ENCODE measurements around the gene CCDC192. TPM values are rescaled to one million over a fixed set of nuclear protein-coding genes. Genes with fewer than 3 reads are reported as not detected.

Gene CCDC192
- total RNA-seq, 4 donors from 2014 or later: 0.33 to 1.7 (median 1.1) TPM

GRCh38 chr5:127806776-127807175, 103.6 kb downstream of the CCDC192 start:
- H3K27ac ChIP-seq (replicated peaks in 1 of 4): no peak overlapping the region
- peaks cover 0 to 26% (median 16%) of the 10 kb centered on the region in 4 donors for H3K4me1 ChIP-seq
- no peak for DNase-seq (ENCODE audit: extremely low spot score)
- no peak overlapping the region for H3K4me3 ChIP-seq
- H3K36me3 ChIP-seq: no peaks in the 10 kb centered on the region
- 96% methylated on average over 3 of the region's 3 CpGs for WGBS
- H3K27me3 ChIP-seq: no peaks in the 10 kb centered on the region
- no peak for TF ChIP-seq POLR2A (IDR thresholded peaks at IDR 0.05; ENCODE audit: low read depth)
- no peak for TF ChIP-seq POLR2AphosphoS5 (IDR thresholded peaks at IDR 0.05)
- no peaks in the 10 kb centered on the region for H3K9me3 ChIP-seq
- intact Hi-C loops (cut with DNase I): no loop called here

DNA sequence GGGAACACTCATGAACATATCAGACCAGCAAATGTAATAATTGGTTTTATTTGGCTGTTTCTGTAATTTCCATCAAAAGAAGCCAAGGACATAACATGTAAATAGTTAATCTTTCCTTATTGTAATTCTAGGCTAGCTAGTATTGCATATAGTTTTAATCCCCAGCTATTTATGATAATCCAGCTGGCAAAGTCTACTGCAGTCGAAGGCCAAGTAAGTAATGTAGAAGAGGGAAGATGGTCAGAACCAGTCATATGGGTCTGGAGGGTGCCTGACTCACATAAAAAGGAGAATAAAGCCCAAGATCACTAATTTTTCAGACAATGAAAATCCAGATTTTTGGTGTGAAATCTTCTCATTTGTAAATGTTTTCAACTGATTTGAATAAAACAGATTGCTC, 106.3 kb downstream of the CCDC192 start:
- DNase-seq (ENCODE audit: extremely low spot score): no peak
- Histone ChIP-seq H3K9me3 (no peaks in the 10 kb centered on the region), H3K4me3 (no peak overlapping the region), H3K27ac (replicated peaks in 1 of 4) (no peak overlapping the region), H3K27me3 (no peaks in the 10 kb centered on the region), H3K4me1 (peaks cover 5 to 34% (median 27%) of the 10 kb centered on the region in 4 donors), H3K36me3 (no peaks in the 10 kb centered on the region)
- TF ChIP-seq POLR2AphosphoS5 (IDR thresholded peaks at IDR 0.05) (no peak), EP300 (IDR thresholded peaks at IDR 0.05) (no peak), POLR2A (IDR thresholded peaks at IDR 0.05; ENCODE audit: low read depth) (no peak), CTCF (IDR thresholded peaks at IDR 0.05) (no peak)
- WGBS: 91% methylated on average over 1 of the region's 1 CpG
- intact Hi-C loops (cut with DNase I): no loop called here

DNA sequence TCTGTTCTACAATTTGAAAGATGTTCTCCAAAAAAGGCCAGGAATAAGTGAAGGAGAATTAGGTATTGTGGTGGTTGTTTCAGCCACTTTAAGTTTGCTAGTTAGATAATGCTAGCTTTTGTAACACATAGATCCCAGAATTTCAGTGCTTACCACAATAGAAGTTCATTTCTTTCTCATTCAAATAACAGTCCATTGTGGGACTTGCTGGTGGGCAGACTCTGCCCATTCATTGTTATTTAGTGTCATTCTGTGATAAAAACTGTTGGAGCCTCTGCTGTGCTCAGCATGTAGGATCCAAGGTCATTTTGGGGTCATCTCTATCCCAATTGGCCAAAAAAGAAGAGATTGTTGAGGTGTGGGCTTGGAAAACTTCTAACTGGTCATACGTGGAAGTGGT, 106.8 kb downstream of the CCDC192 start:
- peaks cover 5 to 36% (median 28%) of the 10 kb centered on the region in 4 donors for H3K4me1 ChIP-seq
- H3K27me3 ChIP-seq: no peaks in the 10 kb centered on the region
- TF ChIP-seq POLR2AphosphoS5 (IDR thresholded peaks at IDR 0.05) (no peak), EP300 (IDR thresholded peaks at IDR 0.05) (no peak), POLR2A (IDR thresholded peaks at IDR 0.05; ENCODE audit: low read depth) (no peak), CTCF (IDR thresholded peaks at IDR 0.05) (no peak)
- no peaks in the 10 kb centered on the region for H3K9me3 ChIP-seq
- no peak overlapping the region for H3K4me3 ChIP-seq
- H3K27ac ChIP-seq (replicated peaks in 1 of 4): no peak overlapping the region
- no peak for DNase-seq (ENCODE audit: extremely low spot score)
- 82% methylated on average over 1 of the region's 1 CpG for WGBS
- no peaks in the 10 kb centered on the region for H3K36me3 ChIP-seq
- intact Hi-C loops (cut with DNase I): no loop called here

- DNase-seq (ENCODE audit: extremely low spot score): no peak
- Histone ChIP-seq H3K4me3 (no peak overlapping the region), H3K36me3 (no peaks in the 10 kb centered on the region), H3K9me3 (no peaks in the 10 kb centered on the region), H3K4me1 (peaks cover 5 to 41% (median 37%) of the 10 kb centered on the region in 4 donors), H3K27ac (replicated peaks in 1 of 4) (no peak overlapping the region), H3K27me3 (no peaks in the 10 kb centered on the region)
- WGBS: 96% methylated on average over 2 of the region's 2 CpGs
- TF ChIP-seq EP300 (IDR thresholded peaks at IDR 0.05) (no peak), CTCF (IDR thresholded peaks at IDR 0.05) (no peak)
- intact Hi-C loops (cut with DNase I): no loop called here
These were observed 107.7 kb downstream of the CCDC192 start for GRCh38 chr5:127810707-127811490.

DNA sequence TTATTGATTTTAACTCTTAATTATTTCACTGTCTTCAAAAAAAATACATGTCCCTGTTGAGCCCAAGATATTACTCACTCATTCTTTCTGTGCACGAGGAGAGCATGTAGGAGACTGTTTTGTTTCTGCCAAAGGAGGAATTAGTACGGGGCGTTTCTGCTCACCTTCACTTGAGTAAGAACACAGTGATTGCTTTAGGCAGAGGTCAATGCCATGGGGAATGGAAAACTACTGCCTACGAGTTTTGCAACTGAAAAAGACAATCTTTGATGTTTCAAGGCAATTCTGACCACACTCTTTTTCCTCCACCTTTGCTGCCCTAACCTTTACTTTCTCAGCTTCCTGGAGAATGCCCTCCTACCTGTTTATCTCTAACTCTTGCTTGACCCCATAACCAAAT, 109.4 kb downstream of the CCDC192 start:
- intact Hi-C loops (cut with DNase I): no loop called here
- Histone ChIP-seq H3K27me3 (no peaks in the 10 kb centered on the region), H3K4me3 (no peak overlapping the region), H3K27ac (replicated peaks in 1 of 4) (peak overlapping the region in 2 of 4 donors; percentile 21 to 65), H3K36me3 (no peaks in the 10 kb centered on the region), H3K4me1 (peaks cover 5 to 49% (median 42%) of the 10 kb centered on the region in 4 donors), H3K9me3 (no peaks in the 10 kb centered on the region)
- no peak for DNase-seq (ENCODE audit: extremely low spot score)
- no peak for TF ChIP-seq EP300 (IDR thresholded peaks at IDR 0.05)
- no peak for TF ChIP-seq POLR2A (IDR thresholded peaks at IDR 0.05; ENCODE audit: low read depth)
- no peak for TF ChIP-seq CTCF (IDR thresholded peaks at IDR 0.05)
- 63% methylated on average over 4 of the region's 4 CpGs for WGBS

Measured in esophagus muscularis mucosa (tissue), 4 donors.